Trophoblast cell (in vitro differentiated cells and primary cell): ENCODE measurements around the gene EEFSEC.

Experiments
- DNase-seq, 2 donors: peaks; one replicate each; pipeline ENCODE4 v3.0.0-alpha.2; 2016
- H2AFZ ChIP-seq: 2 replicates; pipeline ENCODE4 v1.6.1; 2013; ENCODE audit warnings: low read length, moderate library complexity, mild to moderate bottlenecking; ENCODE audit not compliant: insufficient read depth, poor library complexity
- H2AK5ac ChIP-seq: 2 replicates; pipeline ENCODE4 v1.6.1; 2013; ENCODE audit warnings: mild to moderate bottlenecking, low read length
- H2BK120ac ChIP-seq: 2 replicates; pipeline ENCODE4 v1.6.1; 2013; ENCODE audit warnings: low read length, mild to moderate bottlenecking, moderate library complexity; ENCODE audit not compliant: insufficient read depth, poor library complexity
- H2BK12ac ChIP-seq: 2 replicates; pipeline ENCODE4 v1.6.1; 2013; ENCODE audit warnings: mild to moderate bottlenecking, low read length, moderate library complexity
- H2BK5ac ChIP-seq: 2 replicates; pipeline ENCODE4 v1.6.1; 2013; ENCODE audit warnings: low read length, low read depth, moderate library complexity, mild to moderate bottlenecking; ENCODE audit not compliant: poor library complexity
- H3K14ac ChIP-seq: 2 replicates; pipeline ENCODE4 v1.6.1; 2013; ENCODE audit warnings: mild to moderate bottlenecking, low read length
- H3K18ac ChIP-seq: 2 replicates; pipeline ENCODE4 v1.6.1; 2013; ENCODE audit warnings: mild to moderate bottlenecking, low read length
- H3K23ac ChIP-seq: 2 replicates; pipeline ENCODE4 v1.6.1; 2013; ENCODE audit warnings: low read length
- H3K27ac ChIP-seq: 2 replicates; pipeline ENCODE4 v1.5.1; 2013; ENCODE audit warnings: low read depth, mild to moderate bottlenecking, inconsistent platforms, low read length, moderate library complexity
- H3K27me3 ChIP-seq: 2 replicates; pipeline ENCODE4 v1.6.1; 2013; ENCODE audit warnings: inconsistent platforms, mild to moderate bottlenecking, low read length, moderate library complexity; ENCODE audit not compliant: insufficient read depth
- H3K36me3 ChIP-seq, 2 experiments: 1 replicate in 1 of 2; 2 replicates in 1 of 2; pipeline ENCODE4 v1.6.1; 2013; ENCODE audit warnings: low read length in 2 of 2, mild to moderate bottlenecking in 2 of 2, moderate library complexity in 1 of 2; ENCODE audit not compliant: insufficient read depth in 2 of 2, control insufficient read depth in 1 of 2
- H3K4ac ChIP-seq: 2 replicates; pipeline ENCODE4 v1.6.1; 2013; ENCODE audit warnings: low read depth, mild to moderate bottlenecking, low read length, moderate library complexity
- H3K4me1 ChIP-seq, 2 experiments: 1 replicate in 1 of 2; 2 replicates in 1 of 2; pipeline ENCODE4 v1.6.1; 2013; ENCODE audit warnings: low read length in 2 of 2, mild to moderate bottlenecking in 2 of 2, moderate library complexity in 1 of 2; ENCODE audit not compliant: insufficient read depth in 2 of 2, control insufficient read depth in 1 of 2
- H3K4me2 ChIP-seq: 2 replicates; pipeline ENCODE4 v1.6.1; 2013; ENCODE audit warnings: inconsistent platforms, mild to moderate bottlenecking, low read length, moderate library complexity
- H3K4me3 ChIP-seq: 2 replicates; pipeline ENCODE4 v1.5.1; 2013; ENCODE audit warnings: mild to moderate bottlenecking, low read depth, low read length, inconsistent platforms
- H3K79me1 ChIP-seq: one replicate; pipeline ENCODE4 v1.6.1; 2013; ENCODE audit warnings: low read length
- H3K79me2 ChIP-seq: 2 replicates; pipeline ENCODE4 v1.6.1; 2013; ENCODE audit warnings: low read length, mild to moderate bottlenecking; ENCODE audit not compliant: control insufficient read depth, insufficient read depth, poor library complexity
- H3K9ac ChIP-seq: 2 replicates; pipeline ENCODE4 v1.6.1; 2013; ENCODE audit warnings: mild to moderate bottlenecking, low read length
- H3K9me3 ChIP-seq: 2 replicates; pipeline ENCODE4 v1.6.1; 2013; ENCODE audit warnings: low read depth, mild to moderate bottlenecking, control low read depth, inconsistent platforms, low read length; ENCODE audit not compliant: insufficient read depth
- H4K12ac ChIP-seq: 2 replicates; pipeline ENCODE4 v1.6.1; 2013; ENCODE audit warnings: low read depth, mild to moderate bottlenecking, low read length, moderate library complexity
- H4K8ac ChIP-seq: 2 replicates; pipeline ENCODE4 v1.6.1; 2013; ENCODE audit warnings: low read depth, mild to moderate bottlenecking, low read length, moderate library complexity
- H4K91ac ChIP-seq: one replicate; pipeline ENCODE4 v1.6.1; 2013; ENCODE audit warnings: low read depth, mild to moderate bottlenecking, low read length, moderate library complexity
- WGBS: extraction: QIAGEN DNeasy Blood & Tissue Kit; methylation state at CpG from one replicate; pipeline ENCODE4 v1.1.7; 2013; ENCODE audit warnings: missing lambda C conversion rate; ENCODE audit not compliant: insufficient read length, insufficient coverage; ENCODE audit errors: extremely low coverage; 5-methylcytosine and 5-hydroxymethylcytosine counted together

EEFSEC gene

GRCh38 chr3:128432971-128433836 lies 279.9 kb downstream of the EEFSEC start:
- Histone ChIP-seq H3K9ac (no peak overlapping the region), H3K4me2 (peak overlapping the region; percentile 70), H3K36me3 (no peaks in the 10 kb centered on the region), H4K91ac (peak overlapping the region; percentile 94), H2BK5ac (peak overlapping the region; percentile 70), H3K9me3 (no peaks in the 10 kb centered on the region), H2AFZ (peak overlapping the region; percentile 67), H3K4me1 (peaks cover 36 to 47% of the 10 kb centered on the region in 2 experiments), H4K8ac (peak overlapping the region; percentile 50), H3K79me2 (peaks cover 11% of the 10 kb centered on the region), H3K27me3 (no peaks in the 10 kb centered on the region), H3K4me3 (peak overlapping the region; percentile 57), H2BK12ac (peak overlapping the region; percentile 77), H3K79me1 (peaks cover 40% of the 10 kb centered on the region), H3K23ac (no peak overlapping the region), H2BK120ac (peak overlapping the region; percentile 96), H3K27ac (peak overlapping the region; percentile 78), H3K14ac (peak overlapping the region; percentile 75), H3K18ac (peak overlapping the region; percentile 56), H4K12ac (peak overlapping the region; percentile 71), H3K4ac (peak overlapping the region; percentile 23), H2AK5ac (peak overlapping the region; percentile 38)
- no CpG with 5 or more reads among the region's 53 CpGs for WGBS
- peak; percentile 89 to 92 for DNase-seq

DNA sequence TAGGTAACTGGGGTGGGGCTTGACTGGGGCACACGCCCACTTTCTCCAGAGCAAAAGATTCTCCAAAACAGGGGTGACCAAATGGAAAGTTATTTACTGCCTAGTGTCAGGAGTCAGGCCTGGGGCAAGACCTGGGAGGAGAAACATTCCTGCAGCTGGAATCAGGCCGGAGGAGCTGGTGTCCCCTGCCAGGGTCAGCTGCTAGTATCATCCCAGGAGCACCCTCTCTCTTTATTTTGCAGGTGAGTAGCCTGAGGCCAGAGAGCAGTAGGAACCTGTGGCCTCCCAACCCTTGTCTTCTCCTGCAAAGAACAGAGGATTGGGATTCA lies 280.5 kb downstream of the EEFSEC start:
- H3K4me1 ChIP-seq: peaks cover 35 to 41% of the 10 kb centered on the region in 2 experiments
- H3K36me3 ChIP-seq: no peaks in the 10 kb centered on the region
- H2AK5ac ChIP-seq: no peak overlapping the region
- no peak overlapping the region for H4K91ac ChIP-seq
- H3K27me3 ChIP-seq: no peaks in the 10 kb centered on the region
- peak overlapping the region; percentile 78 for H3K27ac ChIP-seq
- H3K4me2 ChIP-seq: no peak overlapping the region
- no peak overlapping the region for H2AFZ ChIP-seq
- peaks cover 39% of the 10 kb centered on the region for H3K79me1 ChIP-seq
- H3K9ac ChIP-seq: no peak overlapping the region
- DNase-seq: peak; percentile 99
- H3K18ac ChIP-seq: no peak overlapping the region
- H3K9me3 ChIP-seq: no peaks in the 10 kb centered on the region
- no peak overlapping the region for H3K23ac ChIP-seq
- no peak overlapping the region for H4K8ac ChIP-seq
- no CpG with 5 or more reads among the region's 2 CpGs for WGBS
- no peak overlapping the region for H4K12ac ChIP-seq
- H2BK5ac ChIP-seq: no peak overlapping the region
- H3K4me3 ChIP-seq: no peak overlapping the region
- no peak overlapping the region for H2BK120ac ChIP-seq
- H2BK12ac ChIP-seq: no peak overlapping the region
- H3K79me2 ChIP-seq: peaks cover 11% of the 10 kb centered on the region
- H3K14ac ChIP-seq: no peak overlapping the region
- H3K4ac ChIP-seq: no peak overlapping the region

DNA sequence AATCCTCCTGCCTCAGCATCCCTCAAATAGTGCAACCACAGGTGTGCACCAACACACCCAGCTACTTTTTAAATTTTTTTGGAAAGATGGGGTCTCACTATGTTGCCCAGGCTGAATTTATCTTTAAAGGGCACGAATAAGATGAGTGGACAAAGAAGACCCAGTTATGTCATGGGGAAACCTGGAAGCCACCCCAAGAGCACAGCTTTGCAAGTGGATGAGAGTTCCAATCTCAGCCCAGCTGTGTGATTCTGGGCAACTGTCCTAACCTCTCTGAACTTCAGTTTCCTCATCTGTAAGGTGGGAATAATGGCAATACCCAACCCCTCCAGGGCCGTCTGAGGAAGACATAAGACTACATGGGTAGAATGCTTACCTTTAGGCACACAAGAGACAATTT lies 281.2 kb downstream of the EEFSEC start:
- Histone ChIP-seq H3K4ac (no peak overlapping the region), H3K27me3 (no peaks in the 10 kb centered on the region), H4K12ac (no peak overlapping the region), H2BK120ac (peak overlapping the region; percentile 36), H2BK12ac (peak overlapping the region; percentile 37), H3K27ac (peak overlapping the region; percentile 77), H3K4me2 (peak overlapping the region; percentile 14), H3K9ac (no peak overlapping the region), H3K79me1 (peaks cover 36% of the 10 kb centered on the region), H2BK5ac (peak overlapping the region; percentile 34), H3K79me2 (peaks cover 11% of the 10 kb centered on the region), H3K14ac (peak overlapping the region; percentile 5), H3K4me1 (peaks cover 35 to 38% of the 10 kb centered on the region in 2 experiments), H4K8ac (no peak overlapping the region), H3K23ac (no peak overlapping the region), H3K4me3 (no peak overlapping the region), H3K9me3 (no peaks in the 10 kb centered on the region), H4K91ac (peak overlapping the region; percentile 63), H2AK5ac (peak overlapping the region; percentile 8), H3K18ac (no peak overlapping the region), H3K36me3 (no peaks in the 10 kb centered on the region), H2AFZ (no peak overlapping the region)
- DNase-seq: no peak
- WGBS: no CpG with 5 or more reads among the region's 2 CpGs

GRCh38 chr3:128435058-128435457 lies 281.8 kb downstream of the EEFSEC start:
- H2BK120ac ChIP-seq: peak overlapping the region; percentile 94
- peaks cover 11% of the 10 kb centered on the region for H3K79me2 ChIP-seq
- H3K79me1 ChIP-seq: peaks cover 36% of the 10 kb centered on the region
- peak overlapping the region; percentile 98 for H3K27ac ChIP-seq
- WGBS: no CpG with 5 or more reads among the region's 6 CpGs
- peak; percentile 98 to 99 for DNase-seq
- H4K91ac ChIP-seq: peak overlapping the region; percentile 95
- H4K8ac ChIP-seq: no peak overlapping the region
- no peak overlapping the region for H2AK5ac ChIP-seq
- no peak overlapping the region for H3K4me3 ChIP-seq
- H3K27me3 ChIP-seq: no peaks in the 10 kb centered on the region
- H3K9me3 ChIP-seq: no peaks in the 10 kb centered on the region
- no peak overlapping the region for H3K9ac ChIP-seq
- H3K23ac ChIP-seq: no peak overlapping the region
- H4K12ac ChIP-seq: no peak overlapping the region
- peak overlapping the region; percentile 67 for H3K18ac ChIP-seq
- no peak overlapping the region for H2BK12ac ChIP-seq
- H3K36me3 ChIP-seq: no peaks in the 10 kb centered on the region
- H2AFZ ChIP-seq: no peak overlapping the region
- no peak overlapping the region for H3K4ac ChIP-seq
- peak overlapping the region; percentile 55 for H3K4me2 ChIP-seq
- no peak overlapping the region for H3K14ac ChIP-seq
- H3K4me1 ChIP-seq: peaks cover 35 to 38% of the 10 kb centered on the region in 2 experiments
- H2BK5ac ChIP-seq: peak overlapping the region; percentile 67
